Adrenal gland (tissue), 12 donors: ENCODE results near the gene ARMC2. TPM values are rescaled to one million over a fixed set of nuclear protein-coding genes. Genes with fewer than 3 reads are reported as not detected.
"Not testable (repeated sequence)": the region's sequence is repeated elsewhere in the genome, so short reads cannot be mapped to it uniquely, and the experiment has no call there.

ENCODE experiments used
- DNase-seq, 7 donors: peaks; one replicate each; pipeline ENCODE4 v3.0.0-alpha.2; 2019 to 2020
- H3K27ac ChIP-seq, 5 donors: fragments of 200-600 bp; sonication (generic) in 4 of 5; 1 replicate in 3 of 5; 2 replicates in 2 of 5; pipeline versions ENCODE4 v1.5.1 to v1.8.0; 2016 to 2020; ENCODE audit warnings: mild to moderate bottlenecking in 1 of 5
- H3K27me3 ChIP-seq: fragments of 200-600 bp; 2 replicates; pipeline ENCODE4 v1.8.0; 2021
- H3K36me3 ChIP-seq, 2 donors: fragments of 200-600 bp; replicated peaks in 1 of 2; 1 replicate in 1 of 2; 2 replicates in 1 of 2; pipeline versions ENCODE4 v1.5.1 to v1.8.0; 2018 to 2022
- H3K4me1 ChIP-seq, 2 donors: fragments of 200-600 bp; replicated peaks in 1 of 2; 1 replicate in 1 of 2; 2 replicates in 1 of 2; pipeline versions ENCODE4 v1.5.1 to v1.8.0; 2018 to 2021
- H3K4me3 ChIP-seq, 4 donors: fragments of 200-600 bp; sonication (generic) in 3 of 4; one replicate each; pipeline ENCODE4 v1.5.1; 2016 to 2018
- H3K9me3 ChIP-seq, 3 donors: fragments of 200-600 bp; sonication (generic) in 1 of 3; replicated peaks in 1 of 3; 1 replicate in 2 of 3; 2 replicates in 1 of 3; pipeline versions ENCODE4 v1.5.1 to v1.8.0; 2016 to 2021
- CTCF ChIP-seq, 6 experiments: fragments of 450-650 bp in 4 of 6; fragments of 200-600 bp in 2 of 6; sonication (generic) in 1 of 6; IDR thresholded peaks; 1 replicate in 5 of 6; 2 replicates in 1 of 6; pipeline versions ENCODE4 v1.5.1 to v1.8.0; 2016 to 2021; ENCODE audit warnings: antibody characterized with exemption in 6 of 6, mild to moderate bottlenecking in 2 of 6, moderate library complexity in 1 of 6
- POLR2A ChIP-seq, 2 donors: fragments of 450-650 bp; IDR thresholded peaks; one replicate each; pipeline ENCODE4 v1.6.1; 2017; ENCODE audit warnings: antibody characterized with exemption in 2 of 2, mild to moderate bottlenecking in 2 of 2, moderate library complexity in 1 of 2
- WGBS, 4 donors: extraction: QIAGEN DNeasy Blood & Tissue Kit in 2 of 4; methylation state at CpG; one replicate each; pipeline versions ENCODE4 v1.1.5 to v1.1.7; 2013 to 2017; 5-methylcytosine and 5-hydroxymethylcytosine counted together
- intact Hi-C, 2 donors: fragments of 100-400 bp; cut with DNase I; formaldehyde crosslinking; loops; one replicate each; pipeline versions ENCODE4 v1.14.1 to v1.15.0; 2022 to 2023
- polyA plus RNA-seq, 3 donors: library from polyadenylated mRNA; stranded (reverse); fragments of 200-250 nt in 2 of 3; fragments of 350-450 nt in 1 of 3; fragmentation: Illumina TruSeq in 1 of 3; extraction: RNeasy Lipid Tissue Mini Kit (QIAGEN cat#74804) in 1 of 3; gene quantifications; one replicate each; pipeline ENCODE4 v1.2.3, GENCODE V29; 2013 to 2014
- total RNA-seq, 9 donors: library from RNA; depleted of rRNA in 4 of 9; stranded (reverse); fragments of >200 nt in 4 of 9; fragments of 120-200 nt in 1 of 9; fragmentation: NEBNext Ultra II Directional in 1 of 9; extraction: Animal tissue kit (Norgen Biotek cat#: 25700) in 1 of 9; gene quantifications; one replicate each; pipeline versions ENCODE4 v1.1.0 to v1.2.4, GENCODE V29; 2013 to 2023
- donor health status: healthy with polysubstance abuse.
- donor health status: Bipolar disorder and iron deficiency.
- donor health status: DM: yes; HTN: yes; CAD: no.
- donor health status: DM: no; HTN: no; CAD: no.
- donor health status: DM: no; HTN: no; CAD: no.
- donor health status: DM: yes; HTN: yes; CAD: no.

Gene ARMC2
- total and polyA plus RNA-seq, 12 donors, result 2.1 to 7.8 (median 6.4) TPM

GRCh38 chr6:108922499-108922898 is 74.3 kb downstream of the ARMC2 start:
- no peak overlapping the region for H3K4me3 ChIP-seq

GRCh38 chr6:108927927-108928326 is 79.7 kb downstream of the ARMC2 start:
- Histone ChIP-seq H3K4me1 (no peaks in the 10 kb centered on the region), H3K36me3 (no peaks in the 10 kb centered on the region), H3K4me3 (no peak overlapping the region), H3K9me3 (no peaks in the 10 kb centered on the region), H3K27me3 (no peaks in the 10 kb centered on the region), H3K27ac (no peak overlapping the region)
- intact Hi-C loops, result no loop called here
- DNase-seq, result no peak
- WGBS, 4 donors, result 78 to 91% (median 85%) methylated on average over 5 of the region's 5 CpGs
- no peak for TF ChIP-seq CTCF (IDR thresholded peaks at IDR 0.05)
- no peak for TF ChIP-seq POLR2A (IDR thresholded peaks at IDR 0.05)

More at GRCh38 chr6:108922499-108922898, 74.3 kb downstream of the ARMC2 start:
- Histone ChIP-seq H3K9me3 (no peaks in the 10 kb centered on the region), H3K36me3 (no peaks in the 10 kb centered on the region), H3K4me1 (peaks cover 0 to 11% of the 10 kb centered on the region in 2 donors), H3K27me3 (no peaks in the 10 kb centered on the region), H3K27ac (no peak overlapping the region)
- no peak for DNase-seq
- TF ChIP-seq CTCF (IDR thresholded peaks at IDR 0.05) (no peak), POLR2A (IDR thresholded peaks at IDR 0.05) (no peak)
- intact Hi-C loops, result no loop called here

GRCh38 chr6:108928650-108929049 is 80.4 kb downstream of the ARMC2 start:
- 93 to 94% (median 93%) methylated on average over 4 of the region's 4 CpGs for WGBS, 4 donors
- no peaks in the 10 kb centered on the region for H3K27me3 ChIP-seq
- no peak for TF ChIP-seq POLR2A (IDR thresholded peaks at IDR 0.05)
- intact Hi-C loops, result no loop called here
- no peak overlapping the region for H3K4me3 ChIP-seq
- no peaks in the 10 kb centered on the region for H3K36me3 ChIP-seq
- H3K4me1 ChIP-seq, result no peaks in the 10 kb centered on the region
- no peak overlapping the region for H3K27ac ChIP-seq
- DNase-seq, result no peak
- H3K9me3 ChIP-seq, result no peaks in the 10 kb centered on the region

GRCh38 chr6:108931090-108931489 is 82.9 kb downstream of the ARMC2 start:
- H3K9me3 ChIP-seq, H3K36me3 ChIP-seq, H3K4me3 ChIP-seq, H3K27ac ChIP-seq, H3K27me3 ChIP-seq, H3K4me1 ChIP-seq, intact Hi-C loops, DNase-seq: not testable (repeated sequence)
- WGBS, 4 donors, result 98 to 99% (median 99%) methylated on average over 3 of the region's 3 CpGs

- Histone ChIP-seq H3K36me3 (no peaks in the 10 kb centered on the region), H3K27ac (no peak overlapping the region), H3K27me3 (no peaks in the 10 kb centered on the region), H3K4me3 (no peak overlapping the region), H3K9me3 (no peaks in the 10 kb centered on the region), H3K4me1 (peaks cover 0 to 1% of the 10 kb centered on the region in 2 donors)
- no peak for TF ChIP-seq POLR2A (IDR thresholded peaks at IDR 0.05)
- TF ChIP-seq CTCF (IDR thresholded peaks at IDR 0.05), result no peak
- WGBS, 4 donors, result 89 to 96% (median 93%) methylated on average over 1 of the region's 1 CpG
- intact Hi-C loops, result no loop called here
- no peak for DNase-seq
Observed at GRCh38 chr6:108937170-108937569, 88.9 kb downstream of the ARMC2 start.
